Renal pelvis (tissue), 12 donors: Measurements from ENCODE around the gene TGM3. TPM values are rescaled to one million over a fixed set of nuclear protein-coding genes. Genes with fewer than 3 reads are reported as not detected.
"Not testable (repeated sequence)": the region's sequence is repeated elsewhere in the genome, so short reads cannot be mapped to it uniquely, and the experiment has no call there.

Experiments
- DNase-seq: peaks from one replicate; pipeline ENCODE4 v3.0.0-alpha.2; 2013
- long read RNA-seq, 16 experiments: transcript quantifications; one replicate each; lab custom pipeline, GENCODE V29; 2026
- polyA plus RNA-seq, 3 donors: library from polyadenylated mRNA; unstranded; fragments of 120-200 nt; gene quantifications; one replicate each; pipeline ENCODE4 v1.2.1, GENCODE V29; 2013; ENCODE audit not compliant: insufficient read length in 3 of 3

Gene TGM3
- 1 to 10 TPM in 1 of 3 donors, under 1 TPM in 2; 0.57 to 1.1 (median 0.68) TPM for polyA plus RNA-seq
- long read RNA-seq, donor 1, result 0 reads
- long read RNA-seq, donor 2, result 0 reads
- long read RNA-seq, donor 3, result 0 reads
- long read RNA-seq, donor 4, result 0 reads
- long read RNA-seq, donor 5, result 0 reads
- long read RNA-seq, donor 6, result 0 reads
- long read RNA-seq, donor 7, result 0 reads
- long read RNA-seq, donor 8, result 0 reads
- long read RNA-seq, donor 9, result 0 reads
- long read RNA-seq, donor 10, result 0 reads
- long read RNA-seq, donor 11, result 0 reads
- long read RNA-seq, donor 12, result 0 reads
- long read RNA-seq, donor 13, result 0 reads
- long read RNA-seq, donor 14, result 0 reads
- long read RNA-seq, donor 15, result 0 reads
- long read RNA-seq, donor 16, result 0 reads

GRCh38 chr20:2295886-2296515, at the start of gene TGM3:
TSS of gene TGM3 (plus strand) at chr20:2296001. CDS start at chr20:2296064, 63 bp downstream.
- DNase-seq, result no peak

GRCh38 chr20:2246069-2246491, 49.7 kb upstream of the TGM3 start:
- DNase-seq, result no peak

GRCh38 chr20:2248837-2249236, 47.0 kb upstream of the TGM3 start:
- DNase-seq, result no peak

GRCh38 chr20:2249935-2250334, 45.9 kb upstream of the TGM3 start:
- no peak for DNase-seq

- no peak for DNase-seq
These were observed 43.3 kb upstream of the TGM3 start for GRCh38 chr20:2252419-2252997.

GRCh38 chr20:2253256-2253655, 42.5 kb upstream of the TGM3 start:
- no peak for DNase-seq

GRCh38 chr20:2254333-2254732, 41.5 kb upstream of the TGM3 start:
- DNase-seq, result no peak

- DNase-seq, result no peak
These were observed 39.8 kb upstream of the TGM3 start for GRCh38 chr20:2255926-2256531.

GRCh38 chr20:2259731-2260130, 36.1 kb upstream of the TGM3 start:
- DNase-seq, result no peak

- no peak for DNase-seq
These were observed 35.6 kb upstream of the TGM3 start for GRCh38 chr20:2260250-2260649.

GRCh38 chr20:2261046-2261485, 34.7 kb upstream of the TGM3 start:
- no peak for DNase-seq

- no peak for DNase-seq
These were observed 34.2 kb upstream of the TGM3 start for GRCh38 chr20:2261629-2262028.

- DNase-seq, result no peak
These were observed 31.7 kb upstream of the TGM3 start for GRCh38 chr20:2264118-2264517.

- DNase-seq, result not testable (repeated sequence)
These were observed 31.0 kb upstream of the TGM3 start for GRCh38 chr20:2264621-2265374.

GRCh38 chr20:2273634-2274302, 22.0 kb upstream of the TGM3 start:
- DNase-seq, result no peak

- no peak for DNase-seq
These were observed 19.8 kb upstream of the TGM3 start for GRCh38 chr20:2276015-2276414.

- DNase-seq, result no peak
These were observed 16.5 kb upstream of the TGM3 start for GRCh38 chr20:2279253-2279779.

- DNase-seq, result no peak
These were observed 15.7 kb upstream of the TGM3 start for GRCh38 chr20:2280082-2280481.

- no peak for DNase-seq
These were observed 14.2 kb upstream of the TGM3 start for GRCh38 chr20:2281563-2281962.

GRCh38 chr20:2282181-2282580, 13.6 kb upstream of the TGM3 start:
- DNase-seq, result no peak
